Thyroid gland (tissue), 4 donors: ENCODE results near the gene GLIPR2.
A peak's percentile ranks its signal among the peaks of the same experiment; 100 is the strongest.

ENCODE experiments used
- POLR2A ChIP-seq, 2 donors: fragments of 450-650 bp; IDR thresholded peaks; one replicate each; pipeline ENCODE4 v1.6.1; 2017; ENCODE audit warnings: antibody characterized with exemption in 2 of 2, mild to moderate bottlenecking in 2 of 2, moderate library complexity in 1 of 2
- TF ChIP-seq, protein P1 (sequence below), 6 experiments: fragments of 200-600 bp in 3 of 6; fragments of 450-650 bp in 3 of 6; sonication (generic) in 3 of 6; IDR thresholded peaks; one replicate each; pipeline ENCODE4 v1.5.1; 2016 to 2019; ENCODE audit warnings: antibody characterized with exemption in 6 of 6, mild to moderate bottlenecking in 2 of 6, inconsistent platforms in 1 of 6, moderate library complexity in 1 of 6

DNA sequence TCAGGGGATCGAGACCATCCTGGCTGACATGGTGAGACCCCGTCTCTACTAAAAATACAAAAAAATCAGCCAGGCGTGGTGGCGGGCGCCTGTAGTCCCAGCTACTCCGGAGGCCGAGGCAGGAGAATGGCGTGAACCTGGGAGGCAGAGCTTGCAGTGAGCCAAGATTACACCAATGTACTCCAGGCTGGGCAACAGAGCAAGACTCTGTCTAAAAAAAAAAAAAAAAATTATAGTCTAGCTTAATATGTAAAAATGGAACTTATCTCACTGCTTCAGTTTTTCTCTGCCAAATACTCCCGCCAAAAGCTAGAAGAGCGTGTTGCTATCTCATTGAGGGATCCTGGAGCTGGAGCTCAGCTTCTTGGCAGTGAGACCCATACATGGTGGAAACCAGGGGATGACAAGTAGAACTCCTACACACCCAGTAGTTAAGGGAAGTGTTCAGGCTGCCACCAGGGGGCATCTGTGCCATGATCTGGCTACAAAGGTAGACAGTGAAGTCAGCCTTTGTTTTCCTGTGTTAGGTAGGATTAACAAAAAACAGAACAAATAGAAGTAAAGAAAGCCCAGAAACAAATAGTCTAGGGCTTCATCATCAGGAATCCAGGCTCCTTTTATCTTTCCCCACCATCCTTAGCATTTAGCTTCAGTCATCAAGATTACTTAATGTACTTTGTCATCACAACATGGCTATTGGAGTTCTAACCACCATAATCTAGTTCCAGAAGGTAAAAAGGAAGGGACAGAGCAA is 33.6 kb upstream of the GLIPR2 start:
- TF ChIP-seq, protein P1, sequence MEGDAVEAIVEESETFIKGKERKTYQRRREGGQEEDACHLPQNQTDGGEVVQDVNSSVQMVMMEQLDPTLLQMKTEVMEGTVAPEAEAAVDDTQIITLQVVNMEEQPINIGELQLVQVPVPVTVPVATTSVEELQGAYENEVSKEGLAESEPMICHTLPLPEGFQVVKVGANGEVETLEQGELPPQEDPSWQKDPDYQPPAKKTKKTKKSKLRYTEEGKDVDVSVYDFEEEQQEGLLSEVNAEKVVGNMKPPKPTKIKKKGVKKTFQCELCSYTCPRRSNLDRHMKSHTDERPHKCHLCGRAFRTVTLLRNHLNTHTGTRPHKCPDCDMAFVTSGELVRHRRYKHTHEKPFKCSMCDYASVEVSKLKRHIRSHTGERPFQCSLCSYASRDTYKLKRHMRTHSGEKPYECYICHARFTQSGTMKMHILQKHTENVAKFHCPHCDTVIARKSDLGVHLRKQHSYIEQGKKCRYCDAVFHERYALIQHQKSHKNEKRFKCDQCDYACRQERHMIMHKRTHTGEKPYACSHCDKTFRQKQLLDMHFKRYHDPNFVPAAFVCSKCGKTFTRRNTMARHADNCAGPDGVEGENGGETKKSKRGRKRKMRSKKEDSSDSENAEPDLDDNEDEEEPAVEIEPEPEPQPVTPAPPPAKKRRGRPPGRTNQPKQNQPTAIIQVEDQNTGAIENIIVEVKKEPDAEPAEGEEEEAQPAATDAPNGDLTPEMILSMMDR (IDR thresholded peaks at IDR 0.05), result peak; percentile 39 to 89 (median 80)
- no peak for TF ChIP-seq POLR2A (IDR thresholded peaks at IDR 0.05)
